ENCODE results near the gene ARID1B.

DNA sequence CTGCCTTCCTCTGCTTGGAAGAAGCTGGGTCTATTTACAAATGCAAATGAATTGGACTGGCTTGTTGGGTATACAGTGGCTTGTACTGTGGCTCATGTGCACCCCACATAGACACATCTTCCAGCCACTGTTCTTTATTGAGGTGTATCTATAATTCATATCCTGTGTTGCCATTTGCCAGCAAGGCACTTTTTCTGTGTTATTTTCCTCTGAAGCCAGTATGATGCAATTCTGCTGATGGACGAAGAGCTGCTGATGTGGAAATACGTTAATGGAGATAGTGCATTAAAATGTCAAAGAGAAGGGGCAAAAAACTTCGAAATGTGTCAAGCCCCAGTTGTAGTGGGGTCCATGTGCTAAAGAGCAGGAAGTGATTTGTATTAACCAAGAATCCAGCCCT lies 378.6 kb downstream of the ARID1B start:
- TF ChIP-seq, protein P1, sequence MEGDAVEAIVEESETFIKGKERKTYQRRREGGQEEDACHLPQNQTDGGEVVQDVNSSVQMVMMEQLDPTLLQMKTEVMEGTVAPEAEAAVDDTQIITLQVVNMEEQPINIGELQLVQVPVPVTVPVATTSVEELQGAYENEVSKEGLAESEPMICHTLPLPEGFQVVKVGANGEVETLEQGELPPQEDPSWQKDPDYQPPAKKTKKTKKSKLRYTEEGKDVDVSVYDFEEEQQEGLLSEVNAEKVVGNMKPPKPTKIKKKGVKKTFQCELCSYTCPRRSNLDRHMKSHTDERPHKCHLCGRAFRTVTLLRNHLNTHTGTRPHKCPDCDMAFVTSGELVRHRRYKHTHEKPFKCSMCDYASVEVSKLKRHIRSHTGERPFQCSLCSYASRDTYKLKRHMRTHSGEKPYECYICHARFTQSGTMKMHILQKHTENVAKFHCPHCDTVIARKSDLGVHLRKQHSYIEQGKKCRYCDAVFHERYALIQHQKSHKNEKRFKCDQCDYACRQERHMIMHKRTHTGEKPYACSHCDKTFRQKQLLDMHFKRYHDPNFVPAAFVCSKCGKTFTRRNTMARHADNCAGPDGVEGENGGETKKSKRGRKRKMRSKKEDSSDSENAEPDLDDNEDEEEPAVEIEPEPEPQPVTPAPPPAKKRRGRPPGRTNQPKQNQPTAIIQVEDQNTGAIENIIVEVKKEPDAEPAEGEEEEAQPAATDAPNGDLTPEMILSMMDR (IDR thresholded peaks at IDR 0.05) = no peak
- TF ChIP-seq POLR2A (IDR thresholded peaks at IDR 0.05) = no peak

All from adrenal gland (tissue), 5 donors.